ENCODE results near the gene ATP9B.

The ATP9B gene

DNA sequence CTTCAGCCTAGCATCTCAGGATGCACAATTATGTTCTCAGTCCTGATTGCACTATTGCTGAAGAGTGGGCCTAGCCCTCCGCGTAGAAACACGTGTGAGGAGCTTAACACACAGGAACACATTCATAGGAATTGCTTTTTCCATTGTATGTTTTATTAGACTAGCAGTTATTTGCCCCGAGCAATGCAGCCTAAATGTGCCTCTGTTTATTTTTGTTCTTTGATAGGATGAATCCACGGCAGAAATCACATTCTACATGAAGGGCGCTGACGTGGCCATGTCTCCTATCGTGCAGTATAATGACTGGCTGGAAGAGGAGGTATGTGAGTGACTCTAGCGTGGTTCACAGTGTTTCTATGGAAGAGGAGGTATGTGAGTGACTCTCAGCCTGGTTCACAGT lies 260.6 kb downstream of the ATP9B start:
- no peak for DNase-seq (ENCODE audit: low spot score)
- in situ Hi-C loops (cut with MboI; ENCODE audit: low sequenced_read_pairs, unreplicated experiment) = no loop called here
- TF ChIP-seq CTCF (IDR thresholded peaks at IDR 0.05; ENCODE audit: borderline replicate concordance, control extremely low read depth, extremely low read depth, insufficient read depth, missing control alignments) = no peak

GRCh38 chr18:79332646-79333045 lies 263.5 kb downstream of the ATP9B start:
- in situ Hi-C loops (cut with MboI; ENCODE audit: low sequenced_read_pairs, unreplicated experiment) = no loop called here
- no peak for TF ChIP-seq CTCF (IDR thresholded peaks at IDR 0.05; ENCODE audit: borderline replicate concordance, control extremely low read depth, extremely low read depth, insufficient read depth, missing control alignments)
- DNase-seq (ENCODE audit: low spot score) = no peak

DNA sequence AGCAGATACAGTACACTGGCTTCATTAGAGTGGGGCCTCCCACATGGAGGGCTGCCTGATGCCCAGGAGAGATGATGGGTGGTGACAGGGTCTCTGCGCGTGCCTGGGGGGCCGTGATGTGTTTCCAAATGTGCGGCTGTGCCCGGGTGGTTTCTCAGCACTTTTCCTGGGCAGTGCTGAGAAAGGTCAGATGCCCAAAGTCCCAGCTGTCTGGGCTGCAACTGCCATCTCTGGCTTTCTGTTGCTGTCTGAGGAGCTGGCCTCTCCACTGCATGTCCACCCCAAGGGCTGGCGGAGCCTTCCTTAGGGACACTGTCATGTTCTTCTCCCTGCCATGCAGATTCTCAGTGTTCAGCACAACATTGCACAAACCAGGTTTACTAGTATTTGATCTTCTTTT lies 263.9 kb downstream of the ATP9B start:
- in situ Hi-C loops (cut with MboI; ENCODE audit: low sequenced_read_pairs, unreplicated experiment) = no loop called here
- no peak for DNase-seq (ENCODE audit: low spot score)
- no peak for TF ChIP-seq CTCF (IDR thresholded peaks at IDR 0.05; ENCODE audit: borderline replicate concordance, control extremely low read depth, extremely low read depth, insufficient read depth, missing control alignments)

- DNase-seq (ENCODE audit: low spot score) = peak; percentile 17
- no peak for TF ChIP-seq CTCF (IDR thresholded peaks at IDR 0.05; ENCODE audit: borderline replicate concordance, control extremely low read depth, extremely low read depth, insufficient read depth, missing control alignments)
Observed at GRCh38 chr18:79334496-79335233, 265.5 kb downstream of the ATP9B start.

DNA sequence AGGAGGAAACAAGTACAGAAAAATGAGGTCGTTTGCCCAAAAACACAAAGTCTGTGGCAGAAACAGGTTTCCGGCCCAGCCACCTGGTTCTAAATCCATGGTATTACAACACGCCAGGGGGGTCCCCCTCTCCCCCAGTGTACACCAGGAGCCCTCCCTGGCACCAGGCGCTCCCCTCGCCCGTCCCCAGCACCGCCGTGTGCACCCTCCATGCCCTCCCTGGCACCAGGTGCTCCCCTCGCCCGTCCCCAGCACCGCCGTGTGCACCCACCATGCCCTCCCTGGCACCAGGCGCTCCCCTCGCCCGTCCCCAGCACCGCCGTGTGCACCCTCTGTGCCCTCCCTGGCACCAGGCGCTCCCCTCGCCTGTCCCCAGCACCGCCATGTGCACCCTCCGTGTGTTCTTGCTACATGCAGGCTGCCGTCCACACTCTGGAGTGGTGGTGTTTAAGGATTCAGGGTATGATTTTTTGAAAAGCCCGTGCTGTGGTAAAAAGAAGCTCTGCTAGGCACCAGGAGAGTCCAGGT lies 266.7 kb downstream of the ATP9B start:
- in situ Hi-C loops (cut with MboI; ENCODE audit: low sequenced_read_pairs, unreplicated experiment) = no loop called here
- TF ChIP-seq CTCF (IDR thresholded peaks at IDR 0.05; ENCODE audit: borderline replicate concordance, control extremely low read depth, extremely low read depth, insufficient read depth, missing control alignments) = no peak
- peak; percentile 17 for DNase-seq (ENCODE audit: low spot score)

More at GRCh38 chr18:79334496-79335233, 265.5 kb downstream of the ATP9B start:
- in situ Hi-C loops (cut with MboI; ENCODE audit: low sequenced_read_pairs, unreplicated experiment) = no loop called here

DNA sequence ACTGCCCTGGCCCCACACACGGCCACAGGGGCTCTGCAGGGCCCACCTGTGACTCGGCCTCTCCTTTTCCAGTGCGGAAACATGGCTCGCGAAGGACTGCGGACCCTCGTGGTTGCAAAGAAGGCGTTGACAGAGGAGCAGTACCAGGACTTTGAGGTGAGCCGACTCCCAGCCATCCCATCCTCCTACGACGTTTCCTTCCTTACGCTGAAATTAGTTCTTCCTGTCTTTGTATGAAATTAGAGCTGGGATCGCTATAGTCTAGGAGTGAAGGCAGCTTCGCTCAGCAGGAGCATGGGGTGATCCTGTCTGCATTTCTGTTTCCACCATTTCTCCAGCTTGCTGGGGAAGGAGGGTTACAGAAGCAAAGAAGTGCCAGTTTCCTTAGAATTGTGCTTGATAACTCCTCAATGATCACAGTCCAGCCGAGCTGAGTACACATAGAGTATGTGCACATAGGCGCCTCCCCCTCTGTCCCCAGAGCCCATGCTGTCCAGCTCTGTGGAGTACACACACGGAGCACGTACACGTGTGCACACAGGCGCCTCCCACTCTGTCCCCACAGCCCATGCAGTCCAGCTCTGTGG lies 267.5 kb downstream of the ATP9B start:
- no peak for TF ChIP-seq CTCF (IDR thresholded peaks at IDR 0.05; ENCODE audit: borderline replicate concordance, control extremely low read depth, extremely low read depth, insufficient read depth, missing control alignments)
- no peak for DNase-seq (ENCODE audit: low spot score)
- in situ Hi-C loops (cut with MboI; ENCODE audit: low sequenced_read_pairs, unreplicated experiment) = no loop called here

Data from GM13976 (cell line).